Subcutaneous adipose tissue (tissue), 4 donors: Measurements from ENCODE around the gene DNAJC1. TPM values are rescaled to one million over a fixed set of nuclear protein-coding genes. Genes with fewer than 3 reads are reported as not detected.

Source experiments
- total RNA-seq, 4 donors: library from RNA; depleted of rRNA; stranded (reverse); fragments of >200 nt; gene quantifications; one replicate each; pipeline ENCODE4 v1.1.0, GENCODE V29; 2016
- TF ChIP-seq, protein P1 (sequence below): fragments of 450-650 bp; IDR thresholded peaks from one replicate; pipeline ENCODE4 v1.5.1; 2016; ENCODE audit warnings: low read depth, mild to moderate bottlenecking, control low read depth, antibody characterized with exemption, moderate library complexity

DNAJC1 gene
- total RNA-seq, 4 donors from 2014 or later = 24.0 to 75.8 (median 56.0) TPM

DNA sequence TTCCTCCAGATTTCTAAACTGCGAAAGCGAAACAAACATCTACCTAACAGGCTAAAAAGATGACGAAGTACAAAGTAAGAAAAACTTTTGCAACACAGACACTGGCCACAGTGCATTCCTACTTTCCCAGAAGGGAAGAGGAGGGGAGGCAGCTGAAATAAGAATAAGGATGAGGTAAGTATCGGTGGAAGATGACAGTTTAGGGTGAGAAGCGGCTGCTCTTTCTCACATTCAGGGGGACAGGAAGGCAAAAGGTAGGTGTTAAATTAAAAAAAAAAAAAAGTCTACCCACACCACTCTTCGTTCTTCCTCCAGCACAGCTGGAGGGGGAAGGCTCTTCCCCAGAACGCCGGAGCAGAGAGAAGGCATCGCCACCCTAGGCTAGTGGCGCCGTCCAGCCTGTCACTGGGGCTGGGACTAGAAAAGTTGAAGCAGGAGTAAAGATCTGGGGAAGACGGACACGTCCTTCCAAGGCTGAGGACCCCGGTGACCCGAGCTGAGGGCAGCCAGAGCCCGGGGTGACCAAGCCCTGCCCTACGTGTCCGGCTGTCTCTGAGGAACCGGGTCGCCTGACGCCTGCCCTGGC, 846 bp downstream of the DNAJC1 start:
- TF ChIP-seq, protein P1, sequence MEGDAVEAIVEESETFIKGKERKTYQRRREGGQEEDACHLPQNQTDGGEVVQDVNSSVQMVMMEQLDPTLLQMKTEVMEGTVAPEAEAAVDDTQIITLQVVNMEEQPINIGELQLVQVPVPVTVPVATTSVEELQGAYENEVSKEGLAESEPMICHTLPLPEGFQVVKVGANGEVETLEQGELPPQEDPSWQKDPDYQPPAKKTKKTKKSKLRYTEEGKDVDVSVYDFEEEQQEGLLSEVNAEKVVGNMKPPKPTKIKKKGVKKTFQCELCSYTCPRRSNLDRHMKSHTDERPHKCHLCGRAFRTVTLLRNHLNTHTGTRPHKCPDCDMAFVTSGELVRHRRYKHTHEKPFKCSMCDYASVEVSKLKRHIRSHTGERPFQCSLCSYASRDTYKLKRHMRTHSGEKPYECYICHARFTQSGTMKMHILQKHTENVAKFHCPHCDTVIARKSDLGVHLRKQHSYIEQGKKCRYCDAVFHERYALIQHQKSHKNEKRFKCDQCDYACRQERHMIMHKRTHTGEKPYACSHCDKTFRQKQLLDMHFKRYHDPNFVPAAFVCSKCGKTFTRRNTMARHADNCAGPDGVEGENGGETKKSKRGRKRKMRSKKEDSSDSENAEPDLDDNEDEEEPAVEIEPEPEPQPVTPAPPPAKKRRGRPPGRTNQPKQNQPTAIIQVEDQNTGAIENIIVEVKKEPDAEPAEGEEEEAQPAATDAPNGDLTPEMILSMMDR = no peak

DNA sequence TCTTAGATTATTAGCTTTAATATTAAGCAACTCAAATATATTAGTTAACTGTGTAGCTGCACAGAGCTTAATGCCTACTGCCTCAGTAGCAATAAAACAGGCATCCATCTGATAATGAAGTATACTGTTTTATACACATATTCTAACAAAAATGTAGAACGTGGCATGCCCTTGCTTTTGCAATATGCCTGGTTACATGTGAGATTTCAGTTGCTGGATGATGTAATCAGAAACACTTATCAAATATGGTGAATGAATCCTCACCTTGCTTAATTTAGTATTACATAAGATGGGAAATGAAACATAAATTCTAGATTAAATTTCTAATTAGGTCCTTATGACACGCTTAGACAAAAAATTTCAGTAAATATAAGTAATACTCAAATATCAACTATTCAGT, 8.0 kb downstream of the DNAJC1 start:
- TF ChIP-seq, protein P1 = no peak

DNA sequence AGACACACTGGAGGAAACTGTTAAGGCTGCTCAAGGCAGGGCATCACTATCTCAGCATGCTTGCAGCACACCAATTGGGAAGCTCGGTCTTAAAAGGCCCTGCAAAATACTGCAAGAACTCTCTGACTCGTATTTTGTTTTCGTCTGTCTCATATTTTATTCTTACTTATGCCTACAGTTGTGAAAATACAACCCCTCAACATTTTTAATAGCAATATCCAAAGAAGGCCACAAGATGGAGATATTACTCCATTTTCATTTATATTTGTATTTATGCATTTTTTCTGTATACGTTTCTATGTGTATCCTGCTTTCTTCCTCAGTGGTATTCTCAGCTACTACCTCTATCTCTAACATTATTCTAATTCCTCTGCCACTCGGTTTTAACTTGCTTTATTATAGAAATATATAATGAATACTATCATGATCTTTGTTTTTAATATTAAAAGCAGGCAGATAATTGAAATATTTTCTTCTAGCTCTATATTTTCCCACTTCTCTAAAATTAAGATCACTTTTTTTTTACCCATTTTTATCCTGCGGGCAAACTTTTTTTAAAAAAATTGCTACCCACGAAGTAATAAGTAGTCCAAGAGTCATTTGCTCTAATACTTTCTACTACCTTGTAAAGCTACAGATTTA, 10.0 kb downstream of the DNAJC1 start:
- TF ChIP-seq, protein P1 = no peak

DNA sequence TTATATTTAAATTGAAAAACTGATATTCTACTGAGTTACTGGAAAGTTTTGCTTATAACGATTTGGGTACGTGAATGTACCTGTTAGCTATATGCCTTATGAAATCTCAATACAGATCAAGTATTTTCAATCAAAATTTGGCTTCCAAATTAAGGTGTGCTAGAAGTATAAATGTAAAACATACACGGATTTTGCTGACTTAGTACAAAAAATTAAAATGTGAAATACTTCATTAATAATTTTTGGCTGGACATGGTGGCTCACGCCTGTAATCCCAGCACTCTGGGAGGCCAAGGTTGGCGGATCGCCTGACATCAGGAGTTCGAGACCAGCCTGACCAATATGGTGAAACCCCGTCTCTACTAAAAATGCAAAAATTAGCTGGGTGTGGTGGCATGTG, 11.7 kb downstream of the DNAJC1 start:
- TF ChIP-seq, protein P1 = no peak

DNA sequence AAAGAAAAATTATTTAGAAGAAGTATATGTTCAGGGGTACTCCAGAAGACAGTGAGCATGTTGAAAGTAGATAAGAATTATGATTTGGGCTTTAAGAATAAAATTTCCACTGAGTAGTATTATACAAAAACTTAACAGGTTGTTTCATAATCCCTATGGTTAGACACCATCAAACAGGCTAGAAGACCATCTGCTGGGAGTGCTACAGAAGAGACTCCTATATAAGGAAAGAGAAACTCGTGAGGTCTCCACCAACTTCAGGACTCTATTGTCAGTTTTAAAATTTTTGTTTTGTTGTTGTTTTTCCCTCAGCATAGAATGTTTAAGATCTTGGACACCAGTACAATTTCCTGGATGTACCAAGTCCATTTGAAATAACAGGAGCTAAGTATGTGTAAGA, 13.1 kb downstream of the DNAJC1 start:
- TF ChIP-seq, protein P1 = no peak

DNA sequence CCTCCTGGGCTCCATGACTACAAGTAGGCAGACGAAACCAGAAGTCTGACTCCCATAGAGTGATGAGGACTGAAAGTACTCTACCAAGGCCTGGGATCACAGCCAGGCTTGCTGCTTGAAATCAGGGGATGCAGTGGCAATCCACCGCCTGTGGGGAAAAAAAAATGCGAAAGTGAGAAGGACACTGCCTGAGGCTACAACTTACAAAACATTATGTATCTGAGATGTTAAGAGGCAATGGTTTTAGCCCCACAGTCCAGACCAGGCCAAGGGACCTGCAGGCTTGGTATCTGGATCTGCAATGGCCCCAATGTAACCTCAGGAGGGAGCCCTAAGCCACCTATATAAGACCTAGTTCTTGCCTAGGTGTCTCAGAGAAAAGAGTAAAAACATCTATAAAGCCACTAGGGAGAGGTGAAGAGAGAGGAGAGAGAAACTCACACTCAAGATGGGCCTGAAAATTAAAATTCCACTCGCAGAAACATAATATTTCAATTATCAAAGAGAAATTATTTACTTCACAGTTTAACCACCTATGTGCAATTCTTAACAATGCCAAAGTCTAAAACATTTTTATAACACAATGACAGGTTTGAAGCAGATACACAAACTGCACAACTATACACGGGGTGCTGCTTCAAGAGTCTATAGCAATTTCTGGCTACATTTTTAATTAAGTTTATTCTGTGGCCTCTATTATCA, 13.9 kb downstream of the DNAJC1 start:
- TF ChIP-seq, protein P1 = no peak

DNA sequence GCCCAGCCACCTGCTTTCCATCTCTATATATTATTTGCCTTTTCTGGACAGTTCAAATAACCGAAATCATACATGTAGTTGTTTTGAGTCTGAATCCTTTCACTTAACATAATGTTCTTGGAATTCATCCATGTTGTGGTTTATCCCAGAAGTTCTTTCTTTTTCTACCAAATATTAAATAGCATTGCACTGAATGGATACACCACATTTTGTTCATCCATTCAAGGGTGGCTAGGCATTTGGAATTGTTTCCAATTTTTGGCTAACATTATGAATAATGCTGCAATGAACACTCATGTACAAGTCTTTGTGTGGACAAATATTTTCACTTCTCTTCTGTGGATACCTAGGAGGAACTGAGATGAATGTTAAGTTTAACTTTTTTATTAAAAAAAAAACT, 18.0 kb downstream of the DNAJC1 start:
- TF ChIP-seq, protein P1 = no peak
